Mesodermal cell (in vitro differentiated cells): ENCODE measurements around the gene TBC1D22A.

Source experiments
- H3K27ac ChIP-seq: 2 replicates; pipeline ENCODE4 v1.7.0; 2013; ENCODE audit warnings: mild to moderate bottlenecking, low read depth, low read length, moderate library complexity; ENCODE audit not compliant: severe bottlenecking
- H3K36me3 ChIP-seq: 2 replicates; pipeline ENCODE4 v1.7.1; 2013; ENCODE audit warnings: mild to moderate bottlenecking, low read length, moderate library complexity; ENCODE audit not compliant: control insufficient read depth, insufficient read depth
- H3K4me1 ChIP-seq: one replicate; pipeline ENCODE4 v1.7.1; 2013; ENCODE audit warnings: mild to moderate bottlenecking, low read length; ENCODE audit not compliant: insufficient read depth, control insufficient read depth, poor library complexity, severe bottlenecking
- H3K4me3 ChIP-seq: 2 replicates; pipeline ENCODE4 v1.7.0; 2013; ENCODE audit warnings: low read length, control low read depth, mild to moderate bottlenecking; ENCODE audit not compliant: insufficient read depth, poor library complexity, severe bottlenecking; ENCODE audit errors: extremely low read depth
- H3K9me3 ChIP-seq: 2 replicates; pipeline ENCODE4 v1.7.1; 2013; ENCODE audit warnings: mild to moderate bottlenecking, low read length, moderate library complexity; ENCODE audit not compliant: control insufficient read depth
- WGBS, 2 experiments: methylation state at CpG; one replicate each; pipeline ENCODE4 v1.1.5; 2013; ENCODE audit warnings: missing lambda C conversion rate in 2 of 2; ENCODE audit not compliant: insufficient coverage in 2 of 2; 5-methylcytosine and 5-hydroxymethylcytosine counted together

Gene TBC1D22A

DNA sequence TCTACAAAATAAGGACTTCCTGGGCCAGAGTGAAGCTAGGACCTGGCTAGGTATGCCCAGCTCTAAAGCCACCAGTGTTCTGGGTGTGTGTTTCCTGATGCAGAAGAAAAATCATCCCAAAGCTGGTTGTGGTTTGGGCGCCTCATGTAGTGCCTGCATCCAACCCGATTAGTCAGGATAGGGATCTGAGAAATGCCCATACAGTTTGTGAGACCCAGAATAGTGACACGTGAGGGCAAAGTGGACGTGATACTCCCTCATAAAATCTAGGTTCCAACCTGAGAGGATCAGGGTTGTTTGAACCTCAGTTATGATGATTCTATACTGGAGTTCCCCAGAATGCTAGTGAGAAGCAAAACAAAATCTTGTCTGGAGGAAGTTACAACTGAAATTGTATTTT is 238.4 kb downstream of the TBC1D22A start:
- Histone ChIP-seq H3K36me3 (peaks cover 17% of the 10 kb centered on the region), H3K27ac (no peak overlapping the region), H3K4me3 (no peak overlapping the region), H3K4me1 (no peaks in the 10 kb centered on the region), H3K9me3 (no peaks in the 10 kb centered on the region)
- WGBS, 2 experiments = 100% methylated on average over 2 to 4 of the region's 4 CpGs

DNA sequence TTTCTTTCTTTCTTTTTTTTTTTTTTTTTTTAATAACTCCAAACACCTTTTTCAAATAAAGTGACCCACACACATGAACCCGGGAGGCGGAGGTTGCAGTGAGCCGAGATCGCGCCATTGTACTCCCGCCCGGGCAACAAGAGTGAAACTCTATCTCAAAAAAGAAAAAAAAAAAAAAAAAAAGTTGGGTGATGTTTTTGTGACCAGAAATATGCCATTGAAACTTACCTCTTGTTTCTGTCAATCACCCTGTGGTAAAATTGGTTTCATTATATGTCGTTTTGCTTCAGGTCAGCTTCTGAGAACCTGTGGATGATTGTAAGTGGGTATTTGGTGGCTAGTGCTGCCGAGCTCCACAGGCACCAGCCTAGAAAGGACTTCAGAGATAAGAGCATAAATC is 238.8 kb downstream of the TBC1D22A start:
- Histone ChIP-seq H3K9me3 (no peaks in the 10 kb centered on the region), H3K27ac (no peak overlapping the region), H3K36me3 (peaks cover 14% of the 10 kb centered on the region), H3K4me3 (no peak overlapping the region), H3K4me1 (no peaks in the 10 kb centered on the region)
- 100% methylated on average over 1 of the region's 9 CpGs; no CpG with 5 or more reads in 1 of the 2 experiments for WGBS, 2 experiments

DNA sequence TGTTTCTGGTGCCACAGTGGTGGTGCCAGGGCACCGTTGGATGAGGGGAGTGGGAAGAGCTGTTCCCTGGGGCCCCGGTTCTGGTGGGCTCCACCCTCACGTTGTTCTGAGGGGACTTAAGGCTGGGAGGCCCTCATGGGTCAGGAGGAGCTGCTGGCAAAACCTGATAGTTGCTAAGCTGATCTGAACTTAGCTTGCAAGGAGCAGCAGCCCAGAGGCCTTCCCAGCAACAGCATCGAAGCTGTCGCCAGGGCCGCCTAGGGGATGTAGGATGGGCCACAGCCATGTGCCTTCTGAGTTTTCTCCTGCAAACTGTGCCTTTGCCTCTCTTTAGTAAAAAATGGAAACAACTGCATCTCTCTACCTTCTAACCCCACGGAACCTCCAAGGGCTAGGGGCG is 240.2 kb downstream of the TBC1D22A start:
- Histone ChIP-seq H3K27ac (no peak overlapping the region), H3K4me1 (no peaks in the 10 kb centered on the region), H3K9me3 (no peaks in the 10 kb centered on the region), H3K4me3 (no peak overlapping the region), H3K36me3 (peaks cover 12% of the 10 kb centered on the region)
- 70 to 96% methylated on average over 4 of the region's 8 CpGs for whole genome bisulfite sequencing, 2 experiments

DNA sequence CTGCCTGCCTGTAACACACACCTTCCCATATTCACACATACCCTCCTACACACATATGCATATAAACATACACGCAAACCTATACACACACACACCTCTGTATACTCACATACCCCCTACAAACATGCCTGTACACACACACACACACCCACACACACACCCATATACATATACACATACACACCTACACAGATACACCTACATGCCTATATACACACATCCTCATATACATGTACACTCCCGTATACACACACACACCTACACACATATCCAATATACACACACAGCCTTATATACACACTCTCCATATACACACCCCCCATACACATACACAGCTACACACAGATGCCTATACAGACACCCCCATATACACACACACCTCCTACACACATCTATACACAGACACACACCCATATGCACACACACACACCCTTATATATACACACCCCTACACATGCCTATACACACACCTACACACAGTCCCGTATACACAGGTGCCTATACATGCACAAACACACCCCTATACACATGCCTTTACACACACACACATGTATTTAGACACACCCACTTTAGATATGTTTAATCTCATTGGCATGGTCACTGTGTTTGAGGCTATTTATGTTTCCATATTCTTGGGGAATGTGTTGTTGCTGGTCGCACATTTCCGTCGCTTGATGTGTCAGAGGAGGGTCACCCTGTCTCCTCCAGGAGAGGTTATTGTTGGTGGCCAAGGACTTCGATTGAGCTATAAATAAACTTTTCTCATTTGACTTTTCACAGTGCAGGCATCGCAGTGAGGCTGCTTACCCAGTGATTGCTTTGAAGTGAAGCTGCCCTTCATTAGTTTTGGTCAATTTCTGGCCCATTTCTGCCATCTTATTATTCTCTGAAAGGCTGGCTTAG is 243.3 kb downstream of the TBC1D22A start:
- Histone ChIP-seq H3K4me3 (no peak overlapping the region), H3K27ac (no peak overlapping the region), H3K9me3 (no peaks in the 10 kb centered on the region), H3K4me1 (no peaks in the 10 kb centered on the region), H3K36me3 (peaks cover 10% of the 10 kb centered on the region)
- 95 to 97% methylated on average over 6 to 7 of the region's 8 CpGs for WGBS, 2 experiments

DNA sequence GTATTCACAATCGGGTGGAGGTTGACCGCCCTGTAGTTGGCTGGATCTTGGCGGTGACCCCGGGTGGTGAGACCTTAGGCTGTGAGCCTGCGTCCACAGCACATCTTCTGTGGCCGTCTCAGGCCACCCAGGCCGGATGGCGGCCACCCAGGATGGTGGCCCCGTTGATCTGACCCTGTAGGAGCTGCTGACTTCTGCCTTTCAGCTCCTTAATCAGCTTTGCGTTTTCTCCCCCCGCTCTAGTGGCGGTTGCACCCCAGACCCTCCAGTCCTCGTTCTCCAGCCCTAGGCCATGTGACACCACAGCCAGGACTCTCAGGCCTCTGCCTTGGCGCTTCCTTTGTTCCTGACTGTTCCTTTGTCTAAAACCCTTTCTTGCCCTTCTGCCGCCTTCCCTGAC is 244.0 kb downstream of the TBC1D22A start:
- Histone ChIP-seq H3K4me3 (no peak overlapping the region), H3K36me3 (peaks cover 10% of the 10 kb centered on the region), H3K9me3 (no peaks in the 10 kb centered on the region), H3K4me1 (no peaks in the 10 kb centered on the region), H3K27ac (no peak overlapping the region)
- WGBS, 2 experiments = 87 to 89% methylated on average over 13 to 14 of the region's 15 CpGs

DNA sequence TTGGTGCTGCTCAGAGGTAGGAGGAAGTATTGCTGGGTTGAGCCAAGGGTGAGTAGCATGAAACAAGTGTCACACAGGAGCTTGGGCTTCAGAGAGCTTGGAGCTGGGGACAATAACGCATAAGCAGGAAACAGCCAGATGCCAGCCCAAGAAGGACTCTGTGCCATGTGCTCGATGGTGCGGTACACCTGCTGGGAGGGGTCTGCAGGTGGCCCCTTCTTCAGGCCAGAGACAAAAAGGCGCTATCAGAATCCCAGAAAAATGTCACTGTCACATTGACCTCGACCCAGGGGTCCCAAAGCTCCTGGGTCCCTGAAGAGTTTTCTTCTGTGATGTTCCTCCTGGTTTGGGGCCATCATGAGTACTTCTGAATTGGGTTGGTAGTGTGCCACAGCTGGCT is 244.4 kb downstream of the TBC1D22A start:
- H3K4me1 ChIP-seq = no peaks in the 10 kb centered on the region
- H3K36me3 ChIP-seq = peaks cover 10% of the 10 kb centered on the region
- no peaks in the 10 kb centered on the region for H3K9me3 ChIP-seq
- H3K4me3 ChIP-seq = no peak overlapping the region
- H3K27ac ChIP-seq = no peak overlapping the region
- 93 to 95% methylated on average over 5 of the region's 5 CpGs for WGBS, 2 experiments

DNA sequence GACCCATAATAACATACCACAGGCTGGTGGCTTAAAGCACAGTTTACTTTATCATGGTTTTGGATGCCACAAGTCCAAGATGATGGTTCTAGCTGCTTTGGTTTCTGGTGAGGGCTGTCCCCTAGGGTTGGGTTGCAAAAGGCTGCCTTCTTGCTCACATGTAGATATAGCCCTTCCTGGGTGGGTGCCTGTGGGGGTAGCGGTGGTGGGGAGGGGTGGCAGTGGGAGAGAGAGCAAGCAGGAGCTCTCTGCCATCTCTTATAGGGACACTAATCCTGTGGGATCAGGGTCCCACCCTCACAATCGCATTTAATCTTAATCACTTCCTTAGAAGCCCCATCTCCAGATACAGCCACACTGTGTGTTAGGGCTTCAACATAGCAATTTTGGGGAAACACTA is 245.0 kb downstream of the TBC1D22A start:
- Histone ChIP-seq H3K4me1 (no peaks in the 10 kb centered on the region), H3K9me3 (no peaks in the 10 kb centered on the region), H3K36me3 (peaks cover 11% of the 10 kb centered on the region), H3K4me3 (no peak overlapping the region), H3K27ac (no peak overlapping the region)
- WGBS, 2 experiments = 100% methylated on average over 1 of the region's 2 CpGs

DNA sequence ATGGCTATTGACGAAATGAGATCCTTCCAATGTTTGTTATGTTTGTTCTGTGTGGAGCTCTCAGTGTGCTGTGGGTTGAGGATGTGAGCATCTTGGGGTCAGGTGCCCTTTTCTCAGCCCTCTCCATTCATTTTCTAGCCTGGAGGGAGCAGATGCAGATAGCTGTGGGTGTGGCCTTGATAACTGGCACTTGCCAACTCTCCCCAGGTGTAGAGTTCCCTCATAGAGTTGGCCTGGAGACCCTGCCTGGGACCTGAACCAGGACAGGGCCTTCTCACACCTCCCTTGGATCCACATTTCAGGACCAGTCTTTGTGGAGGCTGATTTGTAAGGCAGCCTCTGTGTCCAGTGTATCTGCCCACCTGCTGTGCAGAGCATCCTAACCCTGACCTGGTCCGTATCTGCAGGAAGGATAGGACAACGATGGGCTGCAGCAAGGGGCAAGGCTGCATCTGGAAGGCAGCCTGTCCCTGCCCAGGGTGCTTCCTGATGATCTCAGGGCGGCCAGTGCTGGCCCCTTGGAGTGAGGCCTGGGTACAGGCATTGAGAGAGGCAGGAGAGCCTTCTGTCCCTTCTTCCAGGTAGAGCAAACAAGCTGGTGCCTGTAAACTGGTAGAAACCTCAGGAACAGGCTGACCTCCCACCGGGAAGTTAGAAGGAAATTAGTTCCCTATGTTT is 245.9 kb downstream of the TBC1D22A start:
- no peaks in the 10 kb centered on the region for H3K9me3 ChIP-seq
- no peak overlapping the region for H3K4me3 ChIP-seq
- WGBS, 2 experiments = 87 to 90% methylated on average over 5 of the region's 5 CpGs
- peaks cover 16% of the 10 kb centered on the region for H3K36me3 ChIP-seq
- H3K4me1 ChIP-seq = no peaks in the 10 kb centered on the region
- no peak overlapping the region for H3K27ac ChIP-seq

DNA sequence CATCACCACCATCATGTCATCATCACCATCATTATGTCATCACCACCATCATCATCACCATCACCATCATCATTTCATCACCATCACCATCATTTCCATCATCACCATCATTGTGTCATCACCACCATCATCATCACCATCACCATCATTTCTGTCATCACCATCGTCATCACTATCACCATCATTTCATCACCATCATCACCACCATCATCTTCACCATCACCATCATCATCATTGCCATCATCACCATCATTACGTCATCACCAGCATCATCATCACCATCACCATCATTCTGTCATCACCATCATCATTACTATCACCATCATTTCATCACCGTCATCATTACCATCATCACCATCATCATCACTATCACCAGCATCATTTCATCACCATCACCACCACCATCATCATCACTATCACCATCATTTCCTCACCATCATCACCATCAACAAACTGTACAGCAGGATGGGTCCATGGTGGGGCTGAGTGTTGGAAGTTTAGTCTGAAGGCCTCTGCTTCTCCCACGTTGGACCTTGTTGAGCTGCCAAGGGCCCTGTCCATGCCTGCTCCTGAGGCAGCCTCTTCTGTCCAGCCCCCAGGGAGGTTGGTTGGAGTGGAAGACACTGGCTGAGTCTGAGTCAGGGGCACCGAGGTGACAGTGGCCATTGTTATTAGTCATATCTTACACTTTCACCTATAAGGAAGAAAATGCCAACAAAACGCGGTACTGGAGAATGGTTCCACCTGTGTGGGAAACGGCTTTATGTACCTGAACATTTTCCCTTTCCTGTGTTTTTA is 247.1 kb downstream of the TBC1D22A start:
- no peak overlapping the region for H3K27ac ChIP-seq
- no peaks in the 10 kb centered on the region for H3K9me3 ChIP-seq
- peaks cover 16% of the 10 kb centered on the region for H3K36me3 ChIP-seq
- WGBS, 2 experiments = 92 to 94% methylated on average over 3 to 7 of the region's 8 CpGs
- H3K4me1 ChIP-seq = no peaks in the 10 kb centered on the region
- H3K4me3 ChIP-seq = no peak overlapping the region

DNA sequence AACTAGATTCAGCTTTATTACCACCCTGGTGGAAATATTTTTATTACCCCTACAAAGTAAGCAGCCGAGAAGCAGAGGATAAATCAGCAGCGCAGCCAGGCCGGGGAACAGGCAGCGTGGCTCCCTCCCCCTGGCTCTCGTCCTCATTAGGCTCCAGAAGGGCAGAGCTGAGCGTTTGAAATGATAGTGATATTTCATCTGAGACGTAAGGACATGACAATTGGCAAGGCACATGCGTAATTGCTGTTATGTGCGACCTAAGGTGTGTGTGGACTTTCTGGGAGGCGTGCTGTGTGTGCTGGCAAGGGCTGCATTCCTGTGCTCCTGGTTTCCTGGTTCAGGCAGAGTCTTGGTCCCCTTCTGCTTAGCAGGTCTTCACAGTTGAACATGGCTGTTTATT is 247.8 kb downstream of the TBC1D22A start:
- no peak overlapping the region for H3K4me3 ChIP-seq
- no peak overlapping the region for H3K27ac ChIP-seq
- H3K4me1 ChIP-seq = no peaks in the 10 kb centered on the region
- peaks cover 16% of the 10 kb centered on the region for H3K36me3 ChIP-seq
- no peaks in the 10 kb centered on the region for H3K9me3 ChIP-seq
- WGBS, 2 experiments = 94 to 96% methylated on average over 7 to 9 of the region's 10 CpGs
